Measurements from ENCODE around the gene IL10. TPM values are rescaled to one million over a fixed set of nuclear protein-coding genes. Genes with fewer than 3 reads are reported as not detected.

The IL10 gene
- polyA plus RNA-seq, 3 donors = 4.1 to 68.1 (median 7.8) TPM

DNA sequence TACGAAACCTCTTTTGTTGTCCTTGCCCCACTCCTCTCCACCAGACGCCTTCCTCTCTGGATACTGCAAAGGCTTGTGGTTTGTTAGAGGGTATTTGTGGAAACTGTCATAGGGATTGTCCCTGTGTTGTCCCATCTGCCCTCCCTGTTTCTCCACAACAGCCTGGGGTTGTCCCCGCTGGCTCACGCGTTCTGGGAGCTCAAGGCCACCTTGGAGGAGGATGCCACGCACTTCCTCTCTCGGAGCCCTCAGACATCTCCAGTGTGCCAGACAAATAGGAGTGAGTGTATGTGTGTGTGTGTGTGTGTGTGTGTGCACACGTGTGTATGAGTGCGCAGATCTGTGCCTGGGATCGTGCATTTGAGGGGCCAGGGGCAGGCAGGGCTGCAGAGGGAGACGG is 39.3 kb downstream of the IL10 start:
- DNase-seq = no peak
- H3K36me3 ChIP-seq (replicated peaks in 1 of 2; ENCODE audit: control insufficient read depth in 1 of 2, insufficient read depth in 2 of 2, low read length in 2 of 2) = peaks cover 47 to 57% of the 10 kb centered on the region in 2 donors
- WGBS (ENCODE audit: insufficient coverage) = 76% methylated on average over 6 of the region's 11 CpGs
- H3K27me3 Mint-ChIP-seq (ENCODE audit: low read depth in 3 of 3) = peaks cover 0 to 4% (median 4%) of the 10 kb centered on the region in 3 donors
- H3K4me3 ChIP-seq (replicated peaks in 1 of 3; ENCODE audit: low read depth in 2 of 3, low read length in 3 of 3) = no peak overlapping the region
- intact Hi-C loops (cut with micrococcal nuclease) = loop anchor here in 1 of 2 donors (5.0 to 10.0 kb wide), 2 partner anchors 34 to 232 kb away; no protein-coding TSS in a partner anchor
- H2AFZ ChIP-seq (ENCODE audit: insufficient read depth, low read depth, low read length, poor library complexity, severe bottlenecking) = no peak overlapping the region
- H3K9me3 ChIP-seq (replicated peaks in 1 of 2; ENCODE audit: control insufficient read depth in 1 of 2, insufficient read depth in 1 of 2, low read length in 2 of 2) = no peaks in the 10 kb centered on the region
- no peaks in the 10 kb centered on the region for H3K27me3 ChIP-seq (ENCODE audit: control insufficient read depth in 2 of 2, insufficient read depth in 2 of 2, low read length in 2 of 2)
- peaks cover 73% of the 10 kb centered on the region for H4K20me1 ChIP-seq (ENCODE audit: insufficient read depth, low read length)
- peak overlapping the region in 2 of 7 donors; percentile 40 to 75 for H3K27ac Mint-ChIP-seq
- TF ChIP-seq, protein P1, sequence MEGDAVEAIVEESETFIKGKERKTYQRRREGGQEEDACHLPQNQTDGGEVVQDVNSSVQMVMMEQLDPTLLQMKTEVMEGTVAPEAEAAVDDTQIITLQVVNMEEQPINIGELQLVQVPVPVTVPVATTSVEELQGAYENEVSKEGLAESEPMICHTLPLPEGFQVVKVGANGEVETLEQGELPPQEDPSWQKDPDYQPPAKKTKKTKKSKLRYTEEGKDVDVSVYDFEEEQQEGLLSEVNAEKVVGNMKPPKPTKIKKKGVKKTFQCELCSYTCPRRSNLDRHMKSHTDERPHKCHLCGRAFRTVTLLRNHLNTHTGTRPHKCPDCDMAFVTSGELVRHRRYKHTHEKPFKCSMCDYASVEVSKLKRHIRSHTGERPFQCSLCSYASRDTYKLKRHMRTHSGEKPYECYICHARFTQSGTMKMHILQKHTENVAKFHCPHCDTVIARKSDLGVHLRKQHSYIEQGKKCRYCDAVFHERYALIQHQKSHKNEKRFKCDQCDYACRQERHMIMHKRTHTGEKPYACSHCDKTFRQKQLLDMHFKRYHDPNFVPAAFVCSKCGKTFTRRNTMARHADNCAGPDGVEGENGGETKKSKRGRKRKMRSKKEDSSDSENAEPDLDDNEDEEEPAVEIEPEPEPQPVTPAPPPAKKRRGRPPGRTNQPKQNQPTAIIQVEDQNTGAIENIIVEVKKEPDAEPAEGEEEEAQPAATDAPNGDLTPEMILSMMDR (IDR thresholded peaks at IDR 0.05) = no peak
- H3K4me2 ChIP-seq (replicated peaks; ENCODE audit: extremely low read depth, low read length, poor library complexity, severe bottlenecking) = no peak overlapping the region
- H3K4me1 ChIP-seq (ENCODE audit: control insufficient read depth in 1 of 2, insufficient read depth in 2 of 2, low read length in 2 of 2) = peaks cover 25 to 35% of the 10 kb centered on the region in 2 donors
- H3K27ac ChIP-seq (ENCODE audit: low read depth in 1 of 2, low read length in 2 of 2) = no peak overlapping the region
- H3K9ac ChIP-seq (ENCODE audit: insufficient read depth, low read length, poor library complexity, severe bottlenecking) = no peak overlapping the region
- H3K9me3 Mint-ChIP-seq = no peaks in the 10 kb centered on the region
- peaks cover 47% of the 10 kb centered on the region for H3K4me1 Mint-ChIP-seq
- peaks cover 69 to 71% of the 10 kb centered on the region in 2 donors for H3K36me3 Mint-ChIP-seq
- peaks cover 20% of the 10 kb centered on the region for H3K79me2 ChIP-seq (ENCODE audit: insufficient read depth, low read length)
- H3K4me3 Mint-ChIP-seq = no peak overlapping the region

DNA sequence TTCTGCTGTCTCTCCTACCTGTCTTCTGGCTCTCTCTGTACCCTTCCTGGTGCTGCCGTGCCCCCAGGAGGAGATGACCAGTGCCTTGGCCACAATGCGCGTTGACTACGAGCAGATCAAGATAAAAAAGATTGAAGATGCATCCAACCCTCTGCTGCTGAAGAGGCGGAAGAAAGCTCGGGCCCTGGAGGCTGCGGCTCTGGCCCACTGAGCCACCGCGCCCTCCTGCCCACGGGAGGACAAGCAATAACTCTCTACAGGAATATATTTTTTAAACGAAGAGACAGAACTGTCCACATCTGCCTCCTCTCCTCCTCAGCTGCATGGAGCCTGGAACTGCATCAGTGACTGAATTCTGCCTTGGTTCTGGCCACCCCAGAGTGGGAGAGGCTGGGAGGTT is 39.8 kb downstream of the IL10 start:
- TF ChIP-seq, protein P1 (IDR thresholded peaks at IDR 0.05) = no peak
- no peak for DNase-seq
- no peak overlapping the region for H3K27ac ChIP-seq (ENCODE audit: low read depth in 1 of 2, low read length in 2 of 2)
- Mint-ChIP-seq H3K4me1 (peaks cover 47% of the 10 kb centered on the region), H3K27ac (peak overlapping the region in 1 of 7 donors; percentile 75), H3K4me3 (no peak overlapping the region), H3K36me3 (peaks cover 69 to 71% of the 10 kb centered on the region in 2 donors), H3K9me3 (no peaks in the 10 kb centered on the region), H3K27me3 (ENCODE audit: low read depth in 3 of 3) (peaks cover 0 to 5% (median 4%) of the 10 kb centered on the region in 3 donors)
- peaks cover 78% of the 10 kb centered on the region for H4K20me1 ChIP-seq (ENCODE audit: insufficient read depth, low read length)
- no peaks in the 10 kb centered on the region for H3K27me3 ChIP-seq (ENCODE audit: control insufficient read depth in 2 of 2, insufficient read depth in 2 of 2, low read length in 2 of 2)
- H3K9ac ChIP-seq (ENCODE audit: insufficient read depth, low read length, poor library complexity, severe bottlenecking) = no peak overlapping the region
- WGBS (ENCODE audit: insufficient coverage) = 96% methylated on average over 9 of the region's 11 CpGs
- H3K4me1 ChIP-seq (ENCODE audit: control insufficient read depth in 1 of 2, insufficient read depth in 2 of 2, low read length in 2 of 2) = peaks cover 27 to 34% of the 10 kb centered on the region in 2 donors
- no peak overlapping the region for H3K4me2 ChIP-seq (replicated peaks; ENCODE audit: extremely low read depth, low read length, poor library complexity, severe bottlenecking)
- H3K4me3 ChIP-seq (replicated peaks in 1 of 3; ENCODE audit: low read depth in 2 of 3, low read length in 3 of 3) = no peak overlapping the region
- H3K36me3 ChIP-seq (replicated peaks in 1 of 2; ENCODE audit: control insufficient read depth in 1 of 2, insufficient read depth in 2 of 2, low read length in 2 of 2) = peaks cover 47 to 57% of the 10 kb centered on the region in 2 donors
- H2AFZ ChIP-seq (ENCODE audit: insufficient read depth, low read depth, low read length, poor library complexity, severe bottlenecking) = no peak overlapping the region
- H3K9me3 ChIP-seq (replicated peaks in 1 of 2; ENCODE audit: control insufficient read depth in 1 of 2, insufficient read depth in 1 of 2, low read length in 2 of 2) = no peaks in the 10 kb centered on the region
- intact Hi-C loops (cut with micrococcal nuclease) = loop anchor here in 1 of 2 donors (5.0 to 10.0 kb wide), 2 partner anchors 35 to 232 kb away; no protein-coding TSS in a partner anchor
- peaks cover 25% of the 10 kb centered on the region for H3K79me2 ChIP-seq (ENCODE audit: insufficient read depth, low read length)
